ENCODE data around the gene SNAPC3.

Gene SNAPC3

DNA sequence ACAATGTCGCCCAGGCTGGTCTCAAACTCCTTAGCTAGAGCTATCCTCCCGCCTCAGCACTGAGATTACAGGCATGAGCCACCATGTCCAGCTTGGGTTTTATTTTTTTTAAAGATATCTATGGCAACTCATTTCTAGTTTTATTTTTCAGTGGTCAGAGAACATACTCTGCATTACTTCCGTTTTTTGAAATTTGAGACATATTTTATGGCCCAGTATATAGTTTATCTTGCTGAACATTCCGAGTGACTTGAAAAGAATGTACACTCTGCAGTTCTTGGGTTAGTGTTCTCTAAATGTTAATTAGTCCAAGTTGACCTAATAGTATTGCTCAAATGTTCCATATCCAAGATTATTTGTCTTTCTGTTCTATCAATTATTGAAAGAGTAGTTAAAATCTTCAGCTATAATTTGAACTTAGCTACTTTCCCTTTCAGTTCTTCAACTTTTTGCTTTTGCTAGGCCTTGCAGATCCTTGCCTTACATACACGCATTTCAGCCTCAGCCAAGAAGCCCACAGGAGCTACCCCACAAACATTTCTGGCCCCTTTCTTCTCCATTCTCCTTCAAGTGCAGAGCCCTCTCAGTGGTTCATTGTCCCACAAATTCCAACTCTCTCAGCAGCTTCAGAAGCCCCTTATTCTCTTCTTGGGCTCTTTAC is 22.3 kb upstream of the SNAPC3 start:
- no peak overlapping the region for H3K9ac ChIP-seq (ENCODE audit: low read length)

DNA sequence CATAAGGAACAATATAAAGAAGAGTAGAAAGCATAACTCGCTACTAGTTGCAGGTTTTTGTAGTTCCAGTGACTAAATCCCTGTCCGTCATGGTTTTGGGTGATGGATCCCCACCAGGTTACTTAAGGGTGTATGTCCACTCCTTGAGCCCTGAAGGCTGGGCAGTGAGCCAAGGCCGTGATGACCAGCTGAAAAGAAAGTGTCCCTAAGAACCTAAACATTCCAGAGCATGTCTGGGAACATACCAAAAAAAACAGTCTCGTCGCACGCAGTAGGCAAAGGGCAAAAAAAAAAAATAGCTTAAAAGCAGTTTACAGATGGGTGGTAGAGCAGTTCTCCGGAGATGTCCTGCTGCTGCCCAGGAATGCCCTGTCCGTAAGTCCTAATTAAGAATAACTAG is 21.4 kb upstream of the SNAPC3 start:
- Histone ChIP-seq H3K9ac (ENCODE audit: low read length) (no peak overlapping the region), H3K79me2 (ENCODE audit: insufficient read depth, low read length) (no peaks in the 10 kb centered on the region), H3F3A (ENCODE audit: insufficient read depth, low read length) (no peaks in the 10 kb centered on the region), H3K9me2 (ENCODE audit: low read depth, low read length) (no peaks in the 10 kb centered on the region), H3K9me3 (ENCODE audit: low read length) (no peaks in the 10 kb centered on the region), H4K20me1 (ENCODE audit: insufficient read depth, low read length) (no peaks in the 10 kb centered on the region), H3K27me3 (ENCODE audit: insufficient read depth, low read length) (no peaks in the 10 kb centered on the region), H3K4me2 (ENCODE audit: low read length) (no peak overlapping the region), H3K4me1 (ENCODE audit: insufficient read depth, low read length, severe bottlenecking) (no peaks in the 10 kb centered on the region), H3K4me3 (ENCODE audit: low read depth, low read length, poor library complexity, severe bottlenecking) (no peak overlapping the region), H2AFZ (ENCODE audit: low read length) (no peak overlapping the region), H3K27ac (ENCODE audit: low read depth, low read length, poor library complexity, severe bottlenecking) (no peak overlapping the region), H3K36me3 (ENCODE audit: insufficient read depth, low read length) (no peaks in the 10 kb centered on the region)
- no peak for TF ChIP-seq EZH2 (IDR thresholded peaks at IDR 0.05; ENCODE audit: borderline replicate concordance, low read length)
- TF ChIP-seq, protein P1, sequence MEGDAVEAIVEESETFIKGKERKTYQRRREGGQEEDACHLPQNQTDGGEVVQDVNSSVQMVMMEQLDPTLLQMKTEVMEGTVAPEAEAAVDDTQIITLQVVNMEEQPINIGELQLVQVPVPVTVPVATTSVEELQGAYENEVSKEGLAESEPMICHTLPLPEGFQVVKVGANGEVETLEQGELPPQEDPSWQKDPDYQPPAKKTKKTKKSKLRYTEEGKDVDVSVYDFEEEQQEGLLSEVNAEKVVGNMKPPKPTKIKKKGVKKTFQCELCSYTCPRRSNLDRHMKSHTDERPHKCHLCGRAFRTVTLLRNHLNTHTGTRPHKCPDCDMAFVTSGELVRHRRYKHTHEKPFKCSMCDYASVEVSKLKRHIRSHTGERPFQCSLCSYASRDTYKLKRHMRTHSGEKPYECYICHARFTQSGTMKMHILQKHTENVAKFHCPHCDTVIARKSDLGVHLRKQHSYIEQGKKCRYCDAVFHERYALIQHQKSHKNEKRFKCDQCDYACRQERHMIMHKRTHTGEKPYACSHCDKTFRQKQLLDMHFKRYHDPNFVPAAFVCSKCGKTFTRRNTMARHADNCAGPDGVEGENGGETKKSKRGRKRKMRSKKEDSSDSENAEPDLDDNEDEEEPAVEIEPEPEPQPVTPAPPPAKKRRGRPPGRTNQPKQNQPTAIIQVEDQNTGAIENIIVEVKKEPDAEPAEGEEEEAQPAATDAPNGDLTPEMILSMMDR (IDR thresholded peaks at IDR 0.05; ENCODE audit: low read length), result no peak

More for the DNA sequence above, 22.3 kb upstream of the SNAPC3 start:
- Histone ChIP-seq H2AFZ (ENCODE audit: low read length) (no peak overlapping the region), H3K4me1 (ENCODE audit: insufficient read depth, low read length, severe bottlenecking) (no peaks in the 10 kb centered on the region), H3K4me3 (ENCODE audit: low read depth, low read length, poor library complexity, severe bottlenecking) (no peak overlapping the region), H3K9me2 (ENCODE audit: low read depth, low read length) (no peaks in the 10 kb centered on the region), H3K36me3 (ENCODE audit: insufficient read depth, low read length) (no peaks in the 10 kb centered on the region), H4K20me1 (ENCODE audit: insufficient read depth, low read length) (no peaks in the 10 kb centered on the region), H3K27ac (ENCODE audit: low read depth, low read length, poor library complexity, severe bottlenecking) (no peak overlapping the region), H3F3A (ENCODE audit: insufficient read depth, low read length) (no peaks in the 10 kb centered on the region), H3K79me2 (ENCODE audit: insufficient read depth, low read length) (no peaks in the 10 kb centered on the region), H3K9me3 (ENCODE audit: low read length) (no peaks in the 10 kb centered on the region), H3K27me3 (ENCODE audit: insufficient read depth, low read length) (no peaks in the 10 kb centered on the region), H3K4me2 (ENCODE audit: low read length) (no peak overlapping the region)
- TF ChIP-seq, protein P1 (IDR thresholded peaks at IDR 0.05; ENCODE audit: low read length), result no peak
- no peak for TF ChIP-seq EZH2 (IDR thresholded peaks at IDR 0.05; ENCODE audit: borderline replicate concordance, low read length)

DNA sequence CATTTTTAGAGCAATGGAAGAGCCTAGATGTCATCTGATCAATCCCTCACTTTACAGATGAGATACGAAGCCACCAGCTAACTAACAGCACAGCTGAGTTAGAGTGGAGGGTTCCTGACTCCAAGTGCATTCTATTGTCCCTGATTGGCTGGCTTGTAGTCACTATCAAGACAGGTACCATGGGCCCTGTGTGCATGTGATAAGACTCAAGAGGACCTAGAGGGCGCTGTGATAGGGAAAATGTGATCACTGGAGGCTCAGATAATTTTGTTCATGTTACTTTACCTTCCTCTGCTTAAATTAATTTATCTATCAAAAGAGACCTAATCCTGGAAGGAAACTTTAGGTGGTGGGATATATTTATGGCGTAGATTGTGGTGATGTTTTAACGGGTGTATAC is 19.5 kb upstream of the SNAPC3 start:
- no peak overlapping the region for H3K27ac ChIP-seq (ENCODE audit: low read depth, low read length, poor library complexity, severe bottlenecking)
- no peaks in the 10 kb centered on the region for H3K36me3 ChIP-seq (ENCODE audit: insufficient read depth, low read length)
- no peaks in the 10 kb centered on the region for H3K9me3 ChIP-seq (ENCODE audit: low read length)
- H3K9ac ChIP-seq (ENCODE audit: low read length), result no peak overlapping the region
- H3K79me2 ChIP-seq (ENCODE audit: insufficient read depth, low read length), result no peaks in the 10 kb centered on the region
- no peaks in the 10 kb centered on the region for H3K27me3 ChIP-seq (ENCODE audit: insufficient read depth, low read length)
- H3F3A ChIP-seq (ENCODE audit: insufficient read depth, low read length), result no peaks in the 10 kb centered on the region
- no peak overlapping the region for H3K4me2 ChIP-seq (ENCODE audit: low read length)
- no peak for TF ChIP-seq EZH2 (IDR thresholded peaks at IDR 0.05; ENCODE audit: borderline replicate concordance, low read length)
- TF ChIP-seq, protein P1 (IDR thresholded peaks at IDR 0.05; ENCODE audit: low read length), result peak; percentile 74
- H3K4me1 ChIP-seq (ENCODE audit: insufficient read depth, low read length, severe bottlenecking), result no peaks in the 10 kb centered on the region
- no peak overlapping the region for H2AFZ ChIP-seq (ENCODE audit: low read length)
- H4K20me1 ChIP-seq (ENCODE audit: insufficient read depth, low read length), result no peaks in the 10 kb centered on the region
- H3K4me3 ChIP-seq (ENCODE audit: low read depth, low read length, poor library complexity, severe bottlenecking), result no peak overlapping the region
- H3K9me2 ChIP-seq (ENCODE audit: low read depth, low read length), result no peaks in the 10 kb centered on the region

Data from OCI-LY1 (cell line).